ENCODE data around the gene TMEM198. TPM values are rescaled to one million over a fixed set of nuclear protein-coding genes. Genes with fewer than 3 reads are reported as not detected.
A peak's percentile ranks its signal among the peaks of the same experiment; 100 is the strongest.

Gene TMEM198
- total RNA-seq, 1 donor from 2014 or later = 15.7 TPM

DNA sequence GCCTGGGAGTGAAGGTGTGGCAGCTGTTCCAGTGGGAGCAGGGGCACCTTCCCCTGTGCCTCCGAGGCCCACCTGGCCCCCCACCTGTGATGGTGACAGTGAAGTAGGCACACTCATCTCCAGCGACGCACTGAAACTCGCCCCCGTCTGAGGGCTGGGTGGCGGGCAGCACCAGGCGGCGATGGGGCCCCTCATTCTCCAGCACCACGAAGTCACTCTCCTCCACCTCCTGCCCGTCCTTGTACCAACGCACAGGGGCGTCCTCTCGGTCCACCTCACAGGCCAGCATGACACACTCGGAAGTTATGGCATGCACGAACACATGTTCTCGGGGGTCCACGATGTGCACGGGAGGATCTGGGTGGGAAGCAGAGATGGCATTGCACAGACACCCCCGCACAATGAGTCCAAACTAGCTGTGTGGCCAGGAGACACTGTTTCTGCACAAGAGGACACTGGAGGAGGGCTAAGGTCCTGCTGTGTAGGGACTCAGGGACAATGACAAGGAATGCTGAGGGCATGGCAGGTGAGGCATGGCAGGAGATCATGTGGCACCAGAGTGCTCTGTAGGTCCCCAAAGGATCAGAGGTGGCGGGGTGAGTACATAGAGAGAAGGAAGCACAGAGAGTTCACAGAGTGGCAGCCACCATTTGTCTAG is 19.6 kb downstream of the TMEM198 start:
- DNase-seq (ENCODE audit: low read depth, low spot score) = no peak
- Mint-ChIP-seq H3K36me3 (ENCODE audit: low read depth) (peaks cover 8% of the 10 kb centered on the region), H3K9me3 (no peaks in the 10 kb centered on the region), H3K27me3 (ENCODE audit: low read depth) (no peaks in the 10 kb centered on the region), H3K4me1 (peaks cover 14% of the 10 kb centered on the region), H3K27ac (ENCODE audit: unreplicated experiment) (no peak overlapping the region), H3K4me3 (peak overlapping the region; percentile 10)
- TF ChIP-seq, protein P1, sequence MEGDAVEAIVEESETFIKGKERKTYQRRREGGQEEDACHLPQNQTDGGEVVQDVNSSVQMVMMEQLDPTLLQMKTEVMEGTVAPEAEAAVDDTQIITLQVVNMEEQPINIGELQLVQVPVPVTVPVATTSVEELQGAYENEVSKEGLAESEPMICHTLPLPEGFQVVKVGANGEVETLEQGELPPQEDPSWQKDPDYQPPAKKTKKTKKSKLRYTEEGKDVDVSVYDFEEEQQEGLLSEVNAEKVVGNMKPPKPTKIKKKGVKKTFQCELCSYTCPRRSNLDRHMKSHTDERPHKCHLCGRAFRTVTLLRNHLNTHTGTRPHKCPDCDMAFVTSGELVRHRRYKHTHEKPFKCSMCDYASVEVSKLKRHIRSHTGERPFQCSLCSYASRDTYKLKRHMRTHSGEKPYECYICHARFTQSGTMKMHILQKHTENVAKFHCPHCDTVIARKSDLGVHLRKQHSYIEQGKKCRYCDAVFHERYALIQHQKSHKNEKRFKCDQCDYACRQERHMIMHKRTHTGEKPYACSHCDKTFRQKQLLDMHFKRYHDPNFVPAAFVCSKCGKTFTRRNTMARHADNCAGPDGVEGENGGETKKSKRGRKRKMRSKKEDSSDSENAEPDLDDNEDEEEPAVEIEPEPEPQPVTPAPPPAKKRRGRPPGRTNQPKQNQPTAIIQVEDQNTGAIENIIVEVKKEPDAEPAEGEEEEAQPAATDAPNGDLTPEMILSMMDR (conservative IDR thresholded peaks at IDR 0.05) = no peak

DNA sequence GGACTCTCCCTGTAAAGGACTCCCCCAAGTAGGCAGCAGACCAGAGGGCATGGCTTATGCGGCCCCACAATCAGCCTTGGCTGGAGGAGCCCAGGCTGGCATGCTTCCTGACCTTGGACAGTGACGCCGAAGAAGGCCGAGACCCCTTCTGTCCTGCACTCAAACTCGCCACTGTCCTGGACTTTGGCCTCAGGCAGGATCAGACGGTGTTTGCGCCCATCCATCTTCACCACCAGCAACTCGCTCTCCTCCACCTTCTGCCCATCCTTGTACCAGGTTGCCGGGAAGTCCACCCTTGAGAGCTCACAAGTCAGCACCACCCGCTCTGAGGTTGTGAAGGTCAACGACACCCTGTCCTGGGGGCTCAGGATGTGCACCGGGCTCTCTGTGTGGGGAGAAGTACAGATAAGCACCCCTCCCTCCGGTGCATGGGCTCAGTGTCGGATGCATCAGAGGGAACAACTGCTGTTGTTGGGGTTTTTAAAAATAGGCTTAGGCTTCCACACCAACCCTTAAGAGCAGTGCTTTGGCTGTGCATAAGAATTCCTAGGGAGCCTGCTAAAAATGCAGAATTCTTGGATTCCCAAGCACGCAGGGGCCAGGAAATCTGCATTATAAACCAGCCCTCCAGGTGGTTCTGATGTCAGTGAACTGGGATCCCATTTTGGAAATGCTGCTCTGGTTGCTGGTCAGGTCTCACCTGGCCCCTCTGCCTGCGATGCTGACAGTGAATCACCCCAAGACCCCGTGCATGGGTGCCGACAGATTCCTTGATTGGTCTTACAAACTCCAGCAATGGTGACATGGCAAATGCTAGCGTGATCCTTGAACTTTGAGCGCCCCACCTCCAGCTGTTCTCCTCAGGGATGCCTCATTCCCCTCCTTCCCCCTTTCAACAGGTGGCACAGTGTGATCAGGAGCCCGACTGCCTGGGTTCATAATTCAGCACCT is 21.6 kb downstream of the TMEM198 start:
- peaks cover 25% of the 10 kb centered on the region for H3K4me1 Mint-ChIP-seq
- H3K9me3 Mint-ChIP-seq = no peaks in the 10 kb centered on the region
- TF ChIP-seq, protein P1 (conservative IDR thresholded peaks at IDR 0.05) = no peak
- no peak overlapping the region for H3K27ac Mint-ChIP-seq (ENCODE audit: unreplicated experiment)
- DNase-seq (ENCODE audit: low read depth, low spot score) = no peak
- H3K27me3 Mint-ChIP-seq (ENCODE audit: low read depth) = no peaks in the 10 kb centered on the region
- H3K36me3 Mint-ChIP-seq (ENCODE audit: low read depth) = peaks cover 10% of the 10 kb centered on the region
- H3K4me3 Mint-ChIP-seq = no peak overlapping the region

DNA sequence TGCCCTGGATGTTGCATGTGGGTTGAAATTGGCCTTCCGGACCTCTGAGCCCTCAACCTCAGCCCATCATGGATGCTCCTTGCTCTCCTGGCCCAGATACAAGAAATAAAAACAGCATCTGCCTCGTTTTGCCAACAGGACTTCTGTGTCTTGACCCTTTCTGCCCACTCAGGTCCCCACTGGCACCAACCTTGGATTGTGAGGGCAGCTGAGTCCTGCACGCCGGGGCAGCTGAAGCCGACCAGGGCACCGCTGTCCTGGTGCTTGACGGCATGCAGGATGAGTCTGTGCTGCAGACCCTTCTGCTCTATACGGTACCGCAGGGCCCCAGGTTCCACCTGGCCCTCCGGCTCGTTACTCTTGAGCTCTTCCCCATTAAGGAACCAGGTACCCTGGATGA is 22.8 kb downstream of the TMEM198 start:
- Mint-ChIP-seq H3K27me3 (ENCODE audit: low read depth) (no peaks in the 10 kb centered on the region), H3K27ac (ENCODE audit: unreplicated experiment) (no peak overlapping the region), H3K4me1 (peaks cover 16% of the 10 kb centered on the region), H3K36me3 (ENCODE audit: low read depth) (peaks cover 10% of the 10 kb centered on the region), H3K4me3 (peak overlapping the region; percentile 70), H3K9me3 (no peaks in the 10 kb centered on the region)
- DNase-seq (ENCODE audit: low read depth, low spot score) = no peak
- TF ChIP-seq, protein P1 (conservative IDR thresholded peaks at IDR 0.05) = no peak

DNA sequence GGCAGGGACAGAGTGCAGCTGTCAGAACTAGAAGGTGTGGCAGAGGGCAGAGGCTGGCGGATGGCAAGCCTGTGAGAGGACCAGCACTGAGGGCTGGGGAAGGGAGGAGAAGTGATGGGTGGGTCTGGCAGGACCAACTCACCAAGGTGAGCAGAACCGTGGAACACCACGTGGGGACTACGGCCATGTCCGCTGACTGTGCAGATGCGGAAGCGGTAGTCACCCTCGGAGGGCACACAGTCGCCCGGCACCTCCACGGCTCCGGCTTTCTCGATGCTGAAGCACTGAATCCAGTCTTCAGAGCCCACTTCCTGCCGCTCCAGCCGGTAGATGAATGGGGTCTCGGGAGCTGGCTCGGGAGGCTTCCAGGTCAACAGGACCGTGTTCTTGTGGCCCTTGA is 23.3 kb downstream of the TMEM198 start:
- H3K27me3 Mint-ChIP-seq (ENCODE audit: low read depth) = no peaks in the 10 kb centered on the region
- TF ChIP-seq, protein P1 (conservative IDR thresholded peaks at IDR 0.05) = no peak
- peaks cover 17% of the 10 kb centered on the region for H3K4me1 Mint-ChIP-seq
- H3K27ac Mint-ChIP-seq (ENCODE audit: unreplicated experiment) = no peak overlapping the region
- DNase-seq (ENCODE audit: low read depth, low spot score) = no peak
- no peaks in the 10 kb centered on the region for H3K9me3 Mint-ChIP-seq
- H3K4me3 Mint-ChIP-seq = peak overlapping the region; percentile 66
- H3K36me3 Mint-ChIP-seq (ENCODE audit: low read depth) = peaks cover 10% of the 10 kb centered on the region

DNA sequence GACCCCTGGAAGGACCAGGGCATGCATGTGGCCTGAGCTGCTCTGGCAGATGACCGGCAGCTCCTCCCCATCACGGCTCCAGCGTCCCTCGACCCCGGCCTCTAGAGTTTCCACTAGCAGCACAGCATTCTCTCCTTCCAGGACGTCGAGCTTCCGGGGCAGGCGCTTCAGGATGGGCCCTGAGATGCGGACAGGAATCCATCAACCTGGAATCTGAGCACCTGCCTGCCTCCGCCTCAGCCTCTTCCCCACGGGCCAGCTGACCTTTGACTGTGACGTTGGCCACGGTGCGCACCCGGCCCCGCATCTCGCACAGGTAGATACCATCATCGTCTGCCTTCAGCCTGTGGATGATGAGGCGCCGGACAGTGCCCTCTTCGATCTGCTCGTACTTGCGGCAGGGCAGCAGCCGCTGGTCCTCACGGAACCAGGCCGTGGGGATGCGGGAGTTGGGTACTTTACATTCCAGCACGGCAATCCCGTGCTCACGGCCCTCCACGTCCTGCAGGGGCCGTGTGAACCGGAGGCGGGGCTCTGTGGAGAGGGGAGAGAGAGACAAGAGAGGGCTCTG is 24.0 kb downstream of the TMEM198 start:
- Mint-ChIP-seq H3K27ac (ENCODE audit: unreplicated experiment) (no peak overlapping the region), H3K9me3 (no peaks in the 10 kb centered on the region), H3K4me1 (peaks cover 17% of the 10 kb centered on the region), H3K36me3 (ENCODE audit: low read depth) (peaks cover 10% of the 10 kb centered on the region), H3K4me3 (peak overlapping the region; percentile 62), H3K27me3 (ENCODE audit: low read depth) (no peaks in the 10 kb centered on the region)
- TF ChIP-seq, protein P1 (conservative IDR thresholded peaks at IDR 0.05) = no peak
- no peak for DNase-seq (ENCODE audit: low read depth, low spot score)
